Middle frontal gyrus (tissue), 1 donor: ENCODE data around the gene OR6A2.

ENCODE experiments used
- DNase-seq: peaks from one replicate; pipeline ENCODE4 v3.0.0-alpha.2; 2015; ENCODE audit warnings: low spot score; ENCODE audit errors: extremely low spot score

Gene OR6A2

DNA sequence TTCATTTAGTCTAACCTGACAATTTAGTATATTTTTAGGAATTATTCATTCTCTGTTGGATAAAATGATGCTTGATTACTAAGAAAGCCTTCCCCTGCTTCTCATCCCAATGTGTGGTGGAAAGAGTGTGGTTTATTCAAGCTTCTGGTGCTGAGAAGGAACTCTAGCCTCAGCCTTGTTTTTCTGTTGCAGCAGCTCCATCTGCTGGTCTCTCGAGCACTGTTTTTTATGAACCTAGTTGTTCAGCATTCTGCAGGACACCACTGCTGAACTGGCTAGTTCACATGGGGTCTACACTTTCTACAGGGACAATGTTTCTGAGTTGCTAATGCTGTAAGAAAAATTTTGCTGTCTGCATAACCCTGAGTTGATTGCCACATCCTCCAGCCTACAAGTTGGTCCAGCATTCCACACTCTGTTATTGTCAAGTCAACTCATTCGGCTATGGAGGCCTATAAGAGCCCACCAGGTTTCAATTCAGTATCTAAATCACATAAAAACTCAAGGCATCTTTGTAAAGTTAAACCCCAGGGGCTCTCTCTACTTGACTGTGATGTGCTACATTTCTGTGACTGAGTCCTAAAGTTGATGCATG lies 42.0 kb downstream of the OR6A2 start:
- DNase-seq: peak; percentile 54

DNA sequence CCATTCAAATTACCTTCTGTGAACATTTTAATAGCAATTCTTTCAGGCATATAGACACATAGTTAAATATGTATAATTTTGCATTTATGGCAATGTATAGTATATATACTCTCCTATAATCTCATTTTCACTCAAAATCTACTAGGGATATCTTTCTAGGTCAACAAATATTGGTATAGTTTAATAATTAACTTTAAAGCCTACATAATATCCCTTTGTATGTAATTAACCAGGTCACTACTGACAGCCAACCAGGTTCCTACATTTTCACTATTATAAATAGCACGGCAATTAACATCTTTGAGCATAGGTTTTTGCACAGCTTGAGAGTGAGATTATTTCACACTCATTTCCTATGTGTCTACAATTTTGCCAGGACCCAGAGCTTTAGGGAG lies 43.5 kb downstream of the OR6A2 start:
- no peak for DNase-seq

DNA sequence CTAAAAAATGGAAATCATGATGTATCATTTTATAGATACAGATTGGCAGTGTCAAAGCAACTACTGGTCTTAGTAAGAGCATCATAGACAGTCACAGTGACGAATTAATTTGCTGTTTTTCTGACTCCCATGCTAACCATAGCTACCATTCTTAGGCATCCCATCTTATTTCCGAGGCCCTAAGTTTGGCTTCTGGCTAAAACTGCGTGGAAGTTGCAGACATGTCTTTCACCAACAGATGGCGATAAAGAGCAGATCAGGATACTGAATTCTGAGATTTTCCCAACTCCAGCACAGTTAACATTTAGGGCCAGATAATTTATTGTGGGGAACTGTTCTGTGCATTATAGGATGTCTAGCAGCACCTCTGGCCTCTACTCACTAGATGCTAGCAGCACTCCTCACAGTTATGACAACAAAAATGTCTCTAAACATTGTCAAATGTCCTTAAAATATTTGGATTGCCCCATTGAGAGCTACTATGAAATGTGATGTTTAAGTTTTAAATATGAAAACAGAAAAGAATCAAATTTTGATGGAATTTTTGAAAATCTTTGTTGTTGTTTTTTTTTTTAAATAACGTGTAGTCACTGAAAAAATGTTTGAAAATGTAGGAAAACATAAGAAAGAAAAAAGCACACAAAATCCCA lies 44.1 kb downstream of the OR6A2 start:
- no peak for DNase-seq

DNA sequence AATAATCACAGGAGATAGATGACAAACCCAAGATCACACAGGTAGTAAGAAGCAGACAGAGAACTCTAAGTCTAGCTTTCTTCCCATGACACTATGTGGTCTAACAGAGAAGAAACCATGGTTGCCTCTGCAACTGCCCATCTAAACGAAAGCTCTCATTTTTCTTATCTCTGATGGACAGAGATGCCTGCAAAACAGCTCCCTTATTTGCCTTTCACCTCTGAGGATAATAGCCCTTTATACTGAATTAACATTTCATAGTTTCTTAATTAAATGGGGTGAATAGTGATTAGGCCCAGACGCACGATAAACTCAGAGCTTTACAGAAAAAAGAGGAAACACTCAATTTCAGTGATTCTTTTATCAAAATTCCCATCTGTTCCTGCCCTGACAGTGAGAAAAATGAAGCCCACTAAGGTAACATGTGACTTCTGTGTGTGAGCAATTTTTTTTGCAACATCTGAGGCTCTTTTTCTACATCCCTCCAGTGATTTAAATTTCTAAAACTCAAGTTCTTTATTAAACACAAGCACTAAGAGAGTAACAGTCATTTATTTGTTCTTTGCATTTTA lies 52.3 kb downstream of the OR6A2 start:
- no peak for DNase-seq

DNA sequence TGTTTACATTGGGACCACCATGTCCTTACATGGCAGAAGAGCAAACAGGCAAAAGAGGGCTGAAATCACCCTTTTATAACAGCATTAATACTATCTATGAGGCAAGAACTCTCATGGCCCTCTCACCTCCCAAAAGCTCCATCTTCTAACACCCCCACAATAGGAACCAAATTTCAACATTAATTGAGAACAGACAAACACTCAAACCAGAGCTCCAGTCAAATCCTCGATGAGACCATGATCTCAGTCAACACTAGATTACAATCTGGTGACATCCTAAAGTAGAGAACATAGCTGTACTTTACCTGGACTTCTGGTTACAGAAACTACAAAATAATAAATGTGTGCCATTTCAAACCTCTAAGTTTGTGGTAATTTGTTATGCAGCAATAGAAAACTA lies 52.9 kb downstream of the OR6A2 start:
- no peak for DNase-seq

DNA sequence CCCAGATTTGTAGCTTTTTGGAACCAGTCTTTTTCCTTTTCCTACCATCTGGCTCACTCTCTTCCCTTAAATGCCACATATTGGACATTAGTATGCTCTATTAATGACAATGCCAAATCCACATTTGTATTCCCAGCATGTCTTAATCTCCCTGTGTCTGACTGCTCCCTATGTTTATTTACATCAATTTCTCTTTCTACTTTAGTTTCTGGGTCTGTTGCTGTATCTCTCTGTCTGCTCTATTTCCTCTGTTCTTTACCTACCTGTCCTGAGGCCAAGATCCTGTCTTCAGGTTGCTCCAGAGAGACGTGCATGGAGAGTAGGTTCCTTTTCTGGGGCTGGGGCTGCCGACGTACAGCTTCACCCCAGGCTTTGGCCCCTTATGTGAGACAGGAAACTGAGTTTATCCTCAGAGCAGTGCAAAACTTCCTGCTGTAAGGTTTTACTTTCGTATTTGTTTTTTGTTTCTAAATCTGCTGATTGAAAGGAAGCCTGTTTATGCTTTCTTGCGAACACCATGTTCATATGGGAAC lies 53.3 kb downstream of the OR6A2 start:
- no peak for DNase-seq

DNA sequence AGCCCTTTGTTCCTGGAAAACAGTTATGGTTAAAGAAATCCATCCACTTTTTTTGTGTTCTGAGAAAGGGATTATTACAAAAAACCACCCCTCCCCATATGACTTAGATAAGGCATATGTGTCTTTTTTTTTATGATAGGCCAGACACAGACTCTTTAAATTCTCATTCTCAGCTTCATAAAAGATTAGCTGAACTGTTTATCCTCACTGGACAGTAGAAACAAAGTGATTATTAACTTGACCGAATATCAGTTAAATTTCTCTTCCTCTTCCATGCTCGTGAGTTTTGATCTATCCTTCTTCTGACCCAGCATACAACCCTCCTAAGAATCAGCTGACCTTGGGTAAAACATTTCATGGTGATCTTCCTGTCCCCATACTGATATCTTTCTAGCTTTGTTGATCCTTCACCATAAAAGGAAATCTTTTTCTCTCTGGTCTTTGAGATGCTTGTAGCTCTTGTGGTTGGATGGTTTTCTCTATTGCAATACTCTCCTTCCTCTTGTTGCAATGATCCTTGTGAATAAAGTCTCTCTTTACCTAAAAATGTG lies 53.9 kb downstream of the OR6A2 start:
- no peak for DNase-seq

DNA sequence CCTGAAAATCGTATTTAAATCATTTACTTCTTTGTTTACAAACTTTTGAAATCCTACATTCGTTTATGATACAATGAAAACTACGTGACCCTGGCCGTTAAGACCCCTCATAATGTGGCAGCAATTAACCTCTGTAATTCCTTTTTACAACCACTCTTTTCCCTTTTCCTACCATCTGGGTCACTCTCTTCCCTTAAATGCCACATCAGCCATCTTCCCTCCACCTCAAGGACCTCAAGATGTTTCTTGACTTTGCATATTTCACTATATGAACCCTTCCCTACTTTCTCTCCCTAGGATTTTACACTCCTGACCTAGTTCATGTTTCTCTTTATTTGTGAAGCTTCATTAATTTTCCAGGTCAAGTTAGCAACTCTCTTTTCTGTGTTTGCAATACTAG lies 54.5 kb downstream of the OR6A2 start:
- no peak for DNase-seq

DNA sequence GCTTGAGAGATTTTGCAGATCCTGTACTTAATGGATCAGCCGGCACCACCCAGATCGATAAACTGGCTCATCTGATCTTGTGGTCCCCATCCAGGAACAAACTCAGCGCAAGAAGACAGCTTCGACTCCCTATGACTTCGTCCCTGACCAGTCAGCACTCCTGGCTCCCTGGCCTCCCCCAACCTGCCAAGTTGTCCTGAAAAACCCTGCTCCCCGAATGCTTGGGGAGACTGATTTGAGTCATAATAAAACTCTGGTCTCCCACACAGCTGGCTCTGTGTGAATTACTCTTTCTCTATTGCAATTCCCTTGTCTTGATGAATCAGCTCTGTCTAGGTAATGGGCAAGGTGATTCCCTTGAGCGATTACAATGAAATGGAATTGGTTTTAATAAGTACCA lies 57.2 kb downstream of the OR6A2 start:
- DNase-seq: no peak
